K562 (cell line): ENCODE data around the gene LRRC7. TPM values are rescaled to one million over a fixed set of nuclear protein-coding genes. Genes with fewer than 3 reads are reported as not detected.

Source experiments
- CREB3 ChIP-seq: fragments of 450-650 bp; conservative IDR thresholded peaks from 2 replicates; pipeline ENCODE4 v1.6.1; 2016; ENCODE audit warnings: missing genetic modification characterization, low read depth, mild to moderate bottlenecking, missing compliant biosample characterization, moderate library complexity
- CREB5 ChIP-seq: fragments of 250-450 bp; sonication (Bioruptor Pico); IDR thresholded peaks from 2 replicates; pipeline ENCODE4 v1.5.0; 2020; ENCODE audit warnings: mild to moderate bottlenecking
- DMBX1 ChIP-seq: fragments of 250-450 bp; sonication (Bioruptor Pico); IDR thresholded peaks from 2 replicates; pipeline ENCODE4 v1.8.0; 2022; ENCODE audit warnings: inconsistent platforms, mild to moderate bottlenecking, moderate library complexity, borderline replicate concordance
- FOXA3 ChIP-seq, 2 experiments: fragments of 450-650 bp in 1 of 2; sonication (generic) in 1 of 2; formaldehyde crosslinking; IDR thresholded peaks in 1 of 2; conservative IDR thresholded peaks in 1 of 2; 2 replicates each; pipeline versions ENCODE4 v1.4.0 to v1.8.0; 2020 to 2022; ENCODE audit warnings: mild to moderate bottlenecking in 2 of 2, missing genetic modification reagents in 1 of 2
- HLTF ChIP-seq: fragments of 450-650 bp; IDR thresholded peaks from 2 replicates; pipeline ENCODE4 v1.6.1; 2016
- HMG20B ChIP-seq: fragments of 250-450 bp; sonication (Bioruptor Pico); IDR thresholded peaks from 2 replicates; pipeline ENCODE4 v1.5.0; 2021; ENCODE audit warnings: mild to moderate bottlenecking
- KLF6 ChIP-seq: fragments of 250-450 bp; sonication (Bioruptor Pico); IDR thresholded peaks from 2 replicates; pipeline ENCODE4 v1.4.0; 2020; ENCODE audit warnings: mild to moderate bottlenecking, moderate library complexity, borderline replicate concordance
- NCOA4 ChIP-seq: fragments of 450-650 bp; IDR thresholded peaks from 2 replicates; pipeline ENCODE4 v1.6.1; 2018; ENCODE audit warnings: mild to moderate bottlenecking; ENCODE audit not compliant: partially characterized antibody
- RAD21 ChIP-seq, 2 experiments: fragments of 250-450 bp in 1 of 2; fragments of 450-650 bp in 1 of 2; sonication (Bioruptor Pico) in 1 of 2; formaldehyde crosslinking in 1 of 2; IDR thresholded peaks in 1 of 2; conservative IDR thresholded peaks in 1 of 2; 2 replicates each; pipeline versions ENCODE4 v1.4.0 to v1.8.0; 2020 to 2022; ENCODE audit warnings: mild to moderate bottlenecking in 2 of 2, moderate library complexity in 1 of 2
- RB1 ChIP-seq: fragments of 450-650 bp; IDR thresholded peaks from 2 replicates; pipeline ENCODE4 v1.6.1; 2017; ENCODE audit warnings: low read depth, mild to moderate bottlenecking
- RCOR1 ChIP-seq, 2 experiments: IDR thresholded peaks; 2 replicates each; pipeline ENCODE4 v1.6.1; 2012; ENCODE audit warnings: low read depth in 2 of 2, low read length in 2 of 2, borderline replicate concordance in 1 of 2, improper control_type of control experiment in 1 of 2
- ZBTB12 ChIP-seq: fragments of 250-450 bp; sonication (Bioruptor Pico); IDR thresholded peaks from 2 replicates; pipeline ENCODE4 v1.4.0; 2020
- ZNF609 ChIP-seq: sonication (generic); formaldehyde crosslinking; IDR thresholded peaks from 2 replicates; pipeline ENCODE4 v1.8.1; 2023; ENCODE audit warnings: missing genetic modification reagents, mild to moderate bottlenecking, borderline replicate concordance
- ZNF780A ChIP-seq: fragments of 250-450 bp; sonication (Bioruptor Pico); IDR thresholded peaks from 2 replicates; pipeline ENCODE4 v1.5.0; 2021; ENCODE audit warnings: mild to moderate bottlenecking
- polyA plus RNA-seq, 8 experiments: library from polyadenylated mRNA; depleted of rRNA in 4 of 8; stranded (reverse) in 5 of 8; unstranded in 3 of 8; fragments of >200 nt; fragmentation: Nextera tagmentation in 2 of 8; fragmentation: Illumina TruSeq in 1 of 8; extraction: Ambion mirVana in 2 of 8; extraction: Trizol in 1 of 8; gene quantifications; 2 replicates each; pipeline versions ENCODE4 v1.2.1 to v1.2.3, GENCODE V29; 2011 to 2014; ENCODE audit warnings: inconsistent platforms in 1 of 8, missing spikeins in 1 of 8
- total RNA-seq, 7 experiments: library from RNA; depleted of rRNA in 6 of 7; stranded (reverse); fragments of >200 nt in 6 of 7; fragmentation: Illumina TruSeq in 2 of 7; extraction: Trizol in 2 of 7; gene quantifications; 2 replicates each; pipeline versions ENCODE4 v1.2.1 to v1.2.3, GENCODE V29; 2011 to 2021; ENCODE audit warnings: low replicate concordance in 1 of 7
- TF ChIP-seq, protein P1 (sequence below): fragments of 200-800 bp; sonication (Bioruptor generic); IDR thresholded peaks from 2 replicates; pipeline ENCODE4 v1.6.1; 2017; ENCODE audit warnings: missing genetic modification characterization, missing compliant biosample characterization
- TF ChIP-seq, protein P2 (sequence below): sonication (generic); formaldehyde crosslinking; IDR thresholded peaks from 2 replicates; pipeline ENCODE4 v1.8.0; 2022; ENCODE audit warnings: mild to moderate bottlenecking, missing genetic modification reagents

LRRC7 gene
- total and polyA plus RNA-seq, 9 of the 15 experiments (the other 6 are each of a cell fraction or from before 2014, with no cell fraction given): 0.09 to 0.94 (median 0.49) TPM

DNA sequence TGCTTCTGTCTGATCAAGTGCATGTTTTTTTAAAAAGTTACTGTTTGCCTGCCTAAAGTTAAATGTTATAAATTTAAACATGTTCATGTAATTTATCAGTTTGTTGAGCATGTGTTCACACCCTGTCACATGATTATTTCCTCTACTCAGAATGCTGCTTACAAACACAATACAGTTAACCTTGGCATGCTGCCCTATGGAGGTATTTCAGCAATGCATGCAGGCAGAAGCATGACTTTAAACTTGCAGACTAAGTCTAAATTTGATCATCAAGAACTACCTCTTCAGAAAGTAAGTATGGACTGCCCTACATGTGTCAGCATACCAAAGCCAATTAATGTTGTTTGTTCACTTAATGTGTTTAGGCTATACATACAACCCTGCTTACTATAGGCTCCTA lies 476.1 kb downstream of the LRRC7 start (continued):
- TF ChIP-seq, protein P1, sequence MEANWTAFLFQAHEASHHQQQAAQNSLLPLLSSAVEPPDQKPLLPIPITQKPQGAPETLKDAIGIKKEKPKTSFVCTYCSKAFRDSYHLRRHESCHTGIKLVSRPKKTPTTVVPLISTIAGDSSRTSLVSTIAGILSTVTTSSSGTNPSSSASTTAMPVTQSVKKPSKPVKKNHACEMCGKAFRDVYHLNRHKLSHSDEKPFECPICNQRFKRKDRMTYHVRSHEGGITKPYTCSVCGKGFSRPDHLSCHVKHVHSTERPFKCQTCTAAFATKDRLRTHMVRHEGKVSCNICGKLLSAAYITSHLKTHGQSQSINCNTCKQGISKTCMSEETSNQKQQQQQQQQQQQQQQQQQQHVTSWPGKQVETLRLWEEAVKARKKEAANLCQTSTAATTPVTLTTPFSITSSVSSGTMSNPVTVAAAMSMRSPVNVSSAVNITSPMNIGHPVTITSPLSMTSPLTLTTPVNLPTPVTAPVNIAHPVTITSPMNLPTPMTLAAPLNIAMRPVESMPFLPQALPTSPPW (CRISPR knock-in tag): 0 out of 2 replicates have a peak, but pooled peaks have one; percentile 20
- no peak for TF ChIP-seq HLTF
- no peak for TF ChIP-seq RB1
- TF ChIP-seq, protein P2, sequence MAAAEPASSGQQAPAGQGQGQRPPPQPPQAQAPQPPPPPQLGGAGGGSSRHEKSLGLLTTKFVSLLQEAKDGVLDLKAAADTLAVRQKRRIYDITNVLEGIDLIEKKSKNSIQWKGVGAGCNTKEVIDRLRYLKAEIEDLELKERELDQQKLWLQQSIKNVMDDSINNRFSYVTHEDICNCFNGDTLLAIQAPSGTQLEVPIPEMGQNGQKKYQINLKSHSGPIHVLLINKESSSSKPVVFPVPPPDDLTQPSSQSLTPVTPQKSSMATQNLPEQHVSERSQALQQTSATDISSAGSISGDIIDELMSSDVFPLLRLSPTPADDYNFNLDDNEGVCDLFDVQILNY (CRISPR knock-in tag): no peak
- 0 out of 4 replicates have a peak, but pooled peaks of 1 of the 2 experiments have one; percentile 19 for TF ChIP-seq RAD21 (CRISPR knock-in tag; conservative IDR thresholded peaks at IDR 0.05 in 1 of 2, IDR thresholded peaks at IDR 0.05 in 1 of 2)
- TF ChIP-seq HMG20B: no peak
- TF ChIP-seq DMBX1 (CRISPR knock-in tag): peak; percentile 75; the same call in 1 of the 2 replicates
- TF ChIP-seq CREB5: 0 out of 2 replicates have a peak, but pooled peaks have one; percentile 10
- TF ChIP-seq CREB3: peak; percentile 38; the same call in 1 of the 2 replicates
- TF ChIP-seq FOXA3 (CRISPR knock-in tag; conservative IDR thresholded peaks at IDR 0.05 in 1 of 2, IDR thresholded peaks at IDR 0.05 in 1 of 2): 0 out of 4 replicates have a peak, but pooled peaks of 1 of the 2 experiments have one; percentile 19
- no peak for TF ChIP-seq ZNF609 (CRISPR knock-in tag)
- TF ChIP-seq KLF6 (CRISPR knock-in tag): peak; percentile 56; the same call in 1 of the 2 replicates
- TF ChIP-seq NCOA4: no peak
- no peak for TF ChIP-seq ZNF780A (CRISPR knock-in tag)
- no peak for TF ChIP-seq RCOR1 (IDR thresholded peaks at IDR 0.05; ENCODE audit: borderline replicate concordance in 1 of 2, low read depth in 2 of 2, low read length in 2 of 2)
- TF ChIP-seq ZBTB12 (CRISPR knock-in tag): 0 out of 2 replicates have a peak, but pooled peaks have one; percentile 19
